ENCODE measurements around the gene DRD4. TPM values are rescaled to one million over a fixed set of nuclear protein-coding genes. Genes with fewer than 3 reads are reported as not detected.
"Not testable (repeated sequence)": the region's sequence is repeated elsewhere in the genome, so short reads cannot be mapped to it uniquely, and the experiment has no call there.

The DRD4 gene
- polyA plus RNA-seq, 1 donor (not counting 4 experiments of a cell fraction or from before 2014, with no cell fraction given), result not detected

- H3K9ac ChIP-seq (ENCODE audit: control insufficient read depth, extremely low read depth, insufficient read depth, low read length), result no peak overlapping the region
- peaks cover 0 to 8% of the 10 kb centered on the region in 2 experiments for H3K36me3 ChIP-seq (ENCODE audit: control insufficient read depth in 2 of 2, extremely low read depth in 1 of 2, insufficient read depth in 2 of 2, low read length in 2 of 2)
- H4K20me1 ChIP-seq (ENCODE audit: control insufficient read depth, extremely low read depth, insufficient read depth, low read length), result no peaks in the 10 kb centered on the region
- no peaks in the 10 kb centered on the region for H3K9me1 ChIP-seq (ENCODE audit: control insufficient read depth, extremely low read depth, insufficient read depth, low read length)
- FAIRE-seq, result no peak
- no peak overlapping the region for H3K27ac ChIP-seq (ENCODE audit: control insufficient read depth, insufficient read depth, low read length)
- no peak overlapping the region for H3K4me3 ChIP-seq (ENCODE audit: control insufficient read depth in 2 of 3, extremely low read depth in 1 of 3, insufficient read depth in 2 of 3, low read depth in 1 of 3, low read length in 3 of 3)
- H3K27me3 ChIP-seq (ENCODE audit: control insufficient read depth, extremely low read depth, insufficient read depth, low read length), result no peaks in the 10 kb centered on the region
- no peaks in the 10 kb centered on the region for H3K4me1 ChIP-seq (ENCODE audit: control insufficient read depth, extremely low read depth, insufficient read depth, low read length)
- no peaks in the 10 kb centered on the region for H3K79me2 ChIP-seq (ENCODE audit: control insufficient read depth, insufficient read depth, low read length)
- TF ChIP-seq EZH2 (IDR thresholded peaks at IDR 0.05; ENCODE audit: low read length) (no peak), CTCF (optimal IDR thresholded peaks at IDR 0.05 in 1 of 3, IDR thresholded peaks at IDR 0.05 in 1 of 3, conservative IDR thresholded peaks at IDR 0.05 in 1 of 3; ENCODE audit: extremely low read depth in 1 of 3, insufficient read depth in 2 of 3, low read length in 3 of 3) (no peak)
- H3K9me3 ChIP-seq (ENCODE audit: control insufficient read depth, low read depth, low read length), result no peaks in the 10 kb centered on the region
- DNase-seq (ENCODE audit: low read depth, low spot score), result no peak
- H3K4me2 ChIP-seq (ENCODE audit: control insufficient read depth, extremely low read depth, insufficient read depth, low read depth, low read length), result no peak overlapping the region
- dilution Hi-C loops (cut with MboI; ENCODE audit: extremely low pct_ligation_motif_present, low sequenced_read_pairs), result no loop called here
- H2AFZ ChIP-seq (ENCODE audit: control insufficient read depth, low read length), result no peak overlapping the region
Measured at GRCh38 chr11:650482-650881, 13.4 kb downstream of the DRD4 start.

GRCh38 chr11:653136-653535, 16.1 kb downstream of the DRD4 start:
- H3K9me1 ChIP-seq (ENCODE audit: control insufficient read depth, extremely low read depth, insufficient read depth, low read length); H3K4me1 ChIP-seq (ENCODE audit: control insufficient read depth, extremely low read depth, insufficient read depth, low read length); H4K20me1 ChIP-seq (ENCODE audit: control insufficient read depth, extremely low read depth, insufficient read depth, low read length); FAIRE-seq; H3K4me3 ChIP-seq (ENCODE audit: control insufficient read depth in 2 of 3, extremely low read depth in 1 of 3, insufficient read depth in 2 of 3, low read depth in 1 of 3, low read length in 3 of 3); H3K9ac ChIP-seq (ENCODE audit: control insufficient read depth, extremely low read depth, insufficient read depth, low read length); H3K4me2 ChIP-seq (ENCODE audit: control insufficient read depth, extremely low read depth, insufficient read depth, low read depth, low read length); H3K27me3 ChIP-seq (ENCODE audit: control insufficient read depth, extremely low read depth, insufficient read depth, low read length); DNase-seq (ENCODE audit: low read depth, low spot score); dilution Hi-C loops (cut with MboI; ENCODE audit: extremely low pct_ligation_motif_present, low sequenced_read_pairs); H2AFZ ChIP-seq (ENCODE audit: control insufficient read depth, low read length); H3K9me3 ChIP-seq (ENCODE audit: control insufficient read depth, low read depth, low read length); H3K36me3 ChIP-seq (ENCODE audit: control insufficient read depth in 2 of 2, extremely low read depth in 1 of 2, insufficient read depth in 2 of 2, low read length in 2 of 2); H3K27ac ChIP-seq (ENCODE audit: control insufficient read depth, insufficient read depth, low read length); H3K79me2 ChIP-seq (ENCODE audit: control insufficient read depth, insufficient read depth, low read length): not testable (repeated sequence)

- DNase-seq (ENCODE audit: low read depth, low spot score), result no peak
- H3K4me2 ChIP-seq (ENCODE audit: control insufficient read depth, extremely low read depth, insufficient read depth, low read depth, low read length), result no peak overlapping the region
- H3K9me1 ChIP-seq (ENCODE audit: control insufficient read depth, extremely low read depth, insufficient read depth, low read length), result no peaks in the 10 kb centered on the region
- TF ChIP-seq CTCF (optimal IDR thresholded peaks at IDR 0.05 in 1 of 3, IDR thresholded peaks at IDR 0.05 in 1 of 3, conservative IDR thresholded peaks at IDR 0.05 in 1 of 3; ENCODE audit: extremely low read depth in 1 of 3, insufficient read depth in 2 of 3, low read length in 3 of 3), result no peak
- no peak for TF ChIP-seq EZH2 (IDR thresholded peaks at IDR 0.05; ENCODE audit: low read length)
- no peaks in the 10 kb centered on the region for H3K9me3 ChIP-seq (ENCODE audit: control insufficient read depth, low read depth, low read length)
- no peak overlapping the region for H3K27ac ChIP-seq (ENCODE audit: control insufficient read depth, insufficient read depth, low read length)
- H2AFZ ChIP-seq (ENCODE audit: control insufficient read depth, low read length), result no peak overlapping the region
- no peak overlapping the region for H3K4me3 ChIP-seq (ENCODE audit: control insufficient read depth in 2 of 3, extremely low read depth in 1 of 3, insufficient read depth in 2 of 3, low read depth in 1 of 3, low read length in 3 of 3)
- FAIRE-seq, result no peak
- H4K20me1 ChIP-seq (ENCODE audit: control insufficient read depth, extremely low read depth, insufficient read depth, low read length), result no peaks in the 10 kb centered on the region
- no peaks in the 10 kb centered on the region for H3K27me3 ChIP-seq (ENCODE audit: control insufficient read depth, extremely low read depth, insufficient read depth, low read length)
- H3K4me1 ChIP-seq (ENCODE audit: control insufficient read depth, extremely low read depth, insufficient read depth, low read length), result peaks cover 4% of the 10 kb centered on the region
- no peak overlapping the region for H3K9ac ChIP-seq (ENCODE audit: control insufficient read depth, extremely low read depth, insufficient read depth, low read length)
- peaks cover 5 to 8% of the 10 kb centered on the region in 2 experiments for H3K36me3 ChIP-seq (ENCODE audit: control insufficient read depth in 2 of 2, extremely low read depth in 1 of 2, insufficient read depth in 2 of 2, low read length in 2 of 2)
- dilution Hi-C loops (cut with MboI; ENCODE audit: extremely low pct_ligation_motif_present, low sequenced_read_pairs), result no loop called here
- H3K79me2 ChIP-seq (ENCODE audit: control insufficient read depth, insufficient read depth, low read length), result no peaks in the 10 kb centered on the region
Measured at GRCh38 chr11:653837-654236, 16.8 kb downstream of the DRD4 start.

DNA sequence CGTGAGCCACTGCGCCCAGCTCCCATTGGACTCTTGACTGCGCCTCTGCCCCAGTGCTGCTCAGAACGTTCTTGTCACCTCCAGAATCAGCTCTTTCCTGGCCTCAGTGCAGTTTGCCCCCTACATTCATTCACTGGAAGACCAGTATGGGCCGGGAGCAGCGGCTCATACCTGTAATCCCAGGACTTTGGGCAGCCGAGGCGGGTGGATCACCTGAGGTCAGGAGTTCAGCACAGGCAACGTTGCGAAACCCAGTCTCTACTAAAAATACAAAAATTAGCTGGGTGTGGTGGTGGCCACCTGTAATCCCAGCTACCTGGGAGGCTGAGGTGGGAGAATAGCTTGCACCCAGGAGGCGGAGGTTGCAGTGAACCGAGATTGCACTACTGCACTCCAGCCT, 17.4 kb downstream of the DRD4 start:
- H3K4me2 ChIP-seq (ENCODE audit: control insufficient read depth, extremely low read depth, insufficient read depth, low read depth, low read length); H3K9me3 ChIP-seq (ENCODE audit: control insufficient read depth, low read depth, low read length); FAIRE-seq; H2AFZ ChIP-seq (ENCODE audit: control insufficient read depth, low read length); H3K27ac ChIP-seq (ENCODE audit: control insufficient read depth, insufficient read depth, low read length); H4K20me1 ChIP-seq (ENCODE audit: control insufficient read depth, extremely low read depth, insufficient read depth, low read length); H3K79me2 ChIP-seq (ENCODE audit: control insufficient read depth, insufficient read depth, low read length); DNase-seq (ENCODE audit: low read depth, low spot score); H3K9me1 ChIP-seq (ENCODE audit: control insufficient read depth, extremely low read depth, insufficient read depth, low read length); H3K27me3 ChIP-seq (ENCODE audit: control insufficient read depth, extremely low read depth, insufficient read depth, low read length); H3K36me3 ChIP-seq (ENCODE audit: control insufficient read depth in 2 of 2, extremely low read depth in 1 of 2, insufficient read depth in 2 of 2, low read length in 2 of 2); H3K4me3 ChIP-seq (ENCODE audit: control insufficient read depth in 2 of 3, extremely low read depth in 1 of 3, insufficient read depth in 2 of 3, low read depth in 1 of 3, low read length in 3 of 3); H3K9ac ChIP-seq (ENCODE audit: control insufficient read depth, extremely low read depth, insufficient read depth, low read length); H3K4me1 ChIP-seq (ENCODE audit: control insufficient read depth, extremely low read depth, insufficient read depth, low read length); dilution Hi-C loops (cut with MboI; ENCODE audit: extremely low pct_ligation_motif_present, low sequenced_read_pairs): not testable (repeated sequence)
